ENCODE data around the gene CLIP4. TPM values are rescaled to one million over a fixed set of nuclear protein-coding genes. Genes with fewer than 3 reads are reported as not detected.

Gene CLIP4
- total RNA-seq (2012; rRNA removed) (64.2 and 66.3 TPM in 2 replicates), polyA plus RNA-seq (2012; rRNA removed) (26.8 and 29.7 TPM in 2 replicates), Bru-seq, nascent RNA (percentile 85 among the genes with signal in this experiment), BruChase-seq, experiment 1, labeled RNA remaining after a 6-hour chase (percentile 77 among the genes with signal in this experiment), BruChase-seq, experiment 2, labeled RNA remaining after a 2-hour chase (percentile 88 among the genes with signal in this experiment)
- 5.5 and 8.4 TPM in 2 replicates for polyA plus RNA-seq (2012; cell fraction: cytosol; rRNA removed)
- polyA plus RNA-seq (2012; cell fraction: nucleus; rRNA removed; ENCODE audit: low replicate concordance), result 10.3 and 72.2 TPM in 2 replicates
- long read RNA-seq, full-length matches to known transcripts, result 69 of 114 reads
- long read RNA-seq, partial matches to known transcripts, result 23 of 114 reads
- long read RNA-seq, other reads (novel, unspliced or antisense), result 22 of 114 reads

GRCh38 chr2:29114946-29115609, at the start of gene CLIP4:
Gene CLIP4 (plus strand): TSS chr2:29115415. CDS start chr2:29121389, 5,974 bp downstream.
- POLR2A ChIA-PET (ENCODE audit: unreplicated experiment), result no interaction called here
- TF ChIP-seq FOS (IDR thresholded peaks at IDR 0.05; ENCODE audit: low read depth, low read length) (no peak), CEBPB (IDR thresholded peaks at IDR 0.05; ENCODE audit: low read depth, low read length) (peak; percentile 34; the same call in 1 of the 2 replicates), NFE2L2 (IDR thresholded peaks at IDR 0.05; ENCODE audit: low read depth, low read length) (no peak), POLR2A (IDR thresholded peaks at IDR 0.05; ENCODE audit: low read depth, low read length) (peak; percentile 54), USF2 (IDR thresholded peaks at IDR 0.05; ENCODE audit: low read depth, low read length) (peak; percentile 35; the same call in 1 of the 2 replicates), RAD21 (IDR thresholded peaks at IDR 0.05; ENCODE audit: low read length) (no peak), ELK1 (IDR thresholded peaks at IDR 0.05; ENCODE audit: borderline replicate concordance, low read depth, low read length) (no peak), MXI1 (IDR thresholded peaks at IDR 0.05; ENCODE audit: borderline replicate concordance, low read depth, low read length) (no peak), RCOR1 (IDR thresholded peaks at IDR 0.05; ENCODE audit: insufficient replicate concordance, low read length) (no peak), SMC3 (IDR thresholded peaks at IDR 0.05; ENCODE audit: low read depth, low read length) (no peak), CHD1 (IDR thresholded peaks at IDR 0.05; ENCODE audit: low read depth, low read length) (no peak), RFX5 (IDR thresholded peaks at IDR 0.05; ENCODE audit: low read depth, low read length) (no peak), BHLHE40 (IDR thresholded peaks at IDR 0.05; ENCODE audit: low read depth, low read length) (peak; percentile 92)

More at GRCh38 chr2:29114946-29115609, at the start of gene CLIP4:
- 6% methylated on average over 45 of the region's 76 CpGs; no CpG with 5 or more reads in 1 of the 2 experiments for WGBS, 2 experiments (ENCODE audit: extremely low coverage in 2 of 2, insufficient read length in 1 of 2)
- Histone ChIP-seq H4K8ac (ENCODE audit: low read depth in 2 of 2, low read length in 2 of 2) (peak within 1 kb of the TSS; percentile 72 to 91), H4K20me1 (ENCODE audit: insufficient read depth, low read length) (no peaks in the 10 kb centered on the region), H3K9ac (ENCODE audit: low read depth, low read length) (peak within 1 kb of the TSS; percentile 78), H2BK5ac (ENCODE audit: low read depth, low read length, poor library complexity, severe bottlenecking) (peak within 1 kb of the TSS; percentile 97), H3K9me3 (ENCODE audit: control insufficient read depth, insufficient read depth, low read length) (no peaks in the 10 kb centered on the region), H3K9me1 (ENCODE audit: insufficient read depth, low read length) (peaks cover 11% of the 10 kb centered on the region; the same call in 1 of the 2 replicates), H2BK20ac (ENCODE audit: low read depth, low read length) (peak within 1 kb of the TSS; percentile 88), H2AK9ac (replicated peaks; ENCODE audit: low read depth, low read length, poor library complexity) (peak within 1 kb of the TSS; percentile 97), H3K18ac (ENCODE audit: low read depth, low read length) (peak within 1 kb of the TSS; percentile 96), H4K91ac (ENCODE audit: insufficient read depth, low read depth, low read length) (peak within 1 kb of the TSS; percentile 93), H2BK15ac (ENCODE audit: low read depth, low read length) (peak within 1 kb of the TSS; percentile 92; the same call in 2 of the 3 replicates), H3K4me3 (ENCODE audit: insufficient read depth, low read depth, low read length) (peak within 1 kb of the TSS; percentile 88), H2AFZ (replicated peaks; ENCODE audit: low read length, poor library complexity) (peak within 1 kb of the TSS; percentile 91), H2BK120ac (ENCODE audit: low read depth, low read length) (peak within 1 kb of the TSS; percentile 90), H3K27ac (ENCODE audit: insufficient read depth, low read length) (peak within 1 kb of the TSS; percentile 94), H3K79me1 (ENCODE audit: low read depth in 1 of 2, low read length in 2 of 2) (peaks cover 3 to 39% of the 10 kb centered on the region in 2 experiments; a peak in 2 of 4 replicates), H3K27me3 (ENCODE audit: control insufficient read depth, insufficient read depth, low read length) (no peaks in the 10 kb centered on the region), H3K23ac (ENCODE audit: low read depth, low read length) (peak within 1 kb of the TSS; percentile 93), H3K14ac (replicated peaks; ENCODE audit: low read depth, low read length) (peak within 1 kb of the TSS; percentile 99), H3K4ac (ENCODE audit: low read depth, low read length) (peak within 1 kb of the TSS; percentile 97), H3K4me2 (ENCODE audit: low read depth, low read length) (peak within 1 kb of the TSS; percentile 96), H3K56ac (ENCODE audit: extremely low read depth, insufficient read depth, low read length) (peak within 1 kb of the TSS; percentile 93), H2AK5ac (ENCODE audit: low read depth, low read length) (peak within 1 kb of the TSS; percentile 94), H3K36me3 (ENCODE audit: control insufficient read depth, insufficient read depth, low read length) (no peaks in the 10 kb centered on the region), H3K4me1 (ENCODE audit: control insufficient read depth, insufficient read depth, low read length) (peaks cover 31% of the 10 kb centered on the region), H4K5ac (ENCODE audit: low read depth, low read length) (peak within 1 kb of the TSS; percentile 97)
- dilution Hi-C loops (cut with HindIII; ENCODE audit: low sequenced_read_pairs, unreplicated experiment), result no loop called here
- ATAC-seq (ENCODE audit: low read depth), result peak; percentile 82
- BruUV-seq (replicated peaks), result no TSS peak
- in situ Hi-C loops (cut with MboI; ENCODE audit: low sequenced_read_pairs), result no loop called here
- intact Hi-C loops (cut with micrococcal nuclease), result loop anchor here (5.0 kb wide), 2 partner anchors 133 to 158 kb away; partner anchors contain the start of gene TOGARAM2
- CTCF ChIA-PET, result no interaction called here
- DNase-seq, result peak; percentile 51
